ENCODE results near the gene DIO2. TPM values are rescaled to one million over a fixed set of nuclear protein-coding genes. Genes with fewer than 3 reads are reported as not detected.

DIO2 gene
- 0.23 and 0.65 TPM in 2 replicates for total RNA-seq (2021; fragmentation: NEBNext Ultra II Directional; extraction: Animal tissue kit (Norgen Biotek cat#: 25700))
- 0.03 and 0.11 TPM in 2 replicates for polyA plus RNA-seq (2011; rRNA removed)
- polyA plus RNA-seq (2011; cell fraction: cytosol; rRNA removed), result 0.31 TPM
- polyA plus RNA-seq (2011; cell fraction: nucleus; rRNA removed), result 1.3 TPM
- polyA plus RNA-seq (2012, experiment 1 of 2), result 0.03 to 0.15 TPM (median 0.05 TPM) in 3 of 4 replicates, not detected in the other
- polyA plus RNA-seq (2012, experiment 2 of 2), result not detected
- polyA plus RNA-seq (2013, experiment 1 of 2), result 0.22 TPM
- 0.31 TPM for polyA plus RNA-seq (2013, experiment 2 of 2)
- 0.24 and 1.4 TPM in 2 replicates for polyA minus RNA-seq (2011; rRNA and poly(A)+ RNA removed)
- polyA minus RNA-seq (2011; cell fraction: cytosol; rRNA and poly(A)+ RNA removed), result 1.8 TPM
- 0.50 TPM for polyA minus RNA-seq (2011; cell fraction: nucleus; rRNA and poly(A)+ RNA removed)
- long read RNA-seq, experiment 1, result 0 reads
- long read RNA-seq, experiment 2, result 0 reads

- Histone ChIP-seq H2BK5ac (ENCODE audit: low read depth, low read length) (no peak within 1 kb of the TSS), H2AK5ac (ENCODE audit: low read depth, low read length) (no peak within 1 kb of the TSS), H2BK15ac (ENCODE audit: low read length) (no peak within 1 kb of the TSS), H2BK12ac (ENCODE audit: low read depth, low read length) (no peak within 1 kb of the TSS), H3K9ac (replicated peaks in 1 of 4; ENCODE audit: extremely low read depth in 1 of 4, low read depth in 3 of 4, low read length in 3 of 4) (no peak within 1 kb of the TSS), H3K36me3 (ENCODE audit: control insufficient read depth in 2 of 4, insufficient read depth in 4 of 4, low read length in 3 of 4) (no peaks in the 10 kb centered on the region), H3K9me3 (ENCODE audit: insufficient read depth in 2 of 2, low read depth in 1 of 2, low read length in 1 of 2) (no peaks in the 10 kb centered on the region), H3K23me2 (ENCODE audit: low read depth, low read length) (no peaks in the 10 kb centered on the region), H3K27me3 (replicated peaks in 1 of 4; ENCODE audit: control insufficient read depth in 3 of 4, extremely low read depth in 1 of 4, insufficient read depth in 3 of 4, low read length in 3 of 4) (no peaks in the 10 kb centered on the region), H4K8ac (ENCODE audit: extremely low read depth, insufficient read depth, low read length) (peak within 1 kb of the TSS; percentile 45; the same call in 1 of the 2 replicates), H3K23ac (ENCODE audit: insufficient read length) (no peak within 1 kb of the TSS), H3K18ac (ENCODE audit: extremely low read depth, low read length) (no peak within 1 kb of the TSS), H3K27ac (ENCODE audit: low read depth, low read length) (no peak within 1 kb of the TSS), H3K56ac (replicated peaks; ENCODE audit: insufficient read length, low read depth, low read length) (no peak within 1 kb of the TSS), H3K4me1 (replicated peaks in 1 of 4; ENCODE audit: control insufficient read depth in 3 of 4, insufficient read depth in 4 of 4, low read length in 3 of 4) (no peaks in the 10 kb centered on the region; a peak in 1 of 7 replicates), H3K79me1 (ENCODE audit: low read depth, low read length) (no peaks in the 10 kb centered on the region), H3K4me2 (ENCODE audit: insufficient read depth in 1 of 2, low read depth in 2 of 2, low read length in 2 of 2) (no peak within 1 kb of the TSS), H3K79me2 (ENCODE audit: control insufficient read depth in 1 of 2, insufficient read depth in 2 of 2, low read length in 2 of 2) (no peaks in the 10 kb centered on the region), H3K14ac (ENCODE audit: insufficient read length) (no peak within 1 kb of the TSS), H3K4me3 (ENCODE audit: extremely low read depth in 1 of 4, insufficient read depth in 2 of 4, low read depth in 3 of 4, low read length in 4 of 4) (no peak within 1 kb of the TSS), H2BK20ac (ENCODE audit: low read length) (no peak within 1 kb of the TSS), H2AFZ (ENCODE audit: low read length) (peak within 1 kb of the TSS; percentile 82), H4K20me1 (replicated peaks in 1 of 2; ENCODE audit: control insufficient read depth in 1 of 2, insufficient read depth in 2 of 2, low read length in 2 of 2) (no peaks in the 10 kb centered on the region), H4K91ac (replicated peaks; ENCODE audit: insufficient read length, low read length) (no peak within 1 kb of the TSS), H3K4ac (replicated peaks; ENCODE audit: insufficient read length, low read depth, low read length) (no peak within 1 kb of the TSS), H2BK120ac (replicated peaks; ENCODE audit: low read depth, low read length) (no peak within 1 kb of the TSS), H4K5ac (ENCODE audit: insufficient read length, low read depth, low read length) (no peak within 1 kb of the TSS)
- FAIRE-seq, result no peak
- no peak for DNase-seq (ENCODE audit: low read depth in 1 of 2, low spot score in 2 of 2)
- POLR2A ChIA-PET (ENCODE audit: partially characterized antibody), result no interaction called here
- WGBS, 2 experiments (ENCODE audit: extremely low coverage in 1 of 2, insufficient coverage in 1 of 2, insufficient read length in 1 of 2, insufficient replicate concordance in 2 of 2, low coverage in 1 of 2, low lambda C conversion rate in 2 of 2, missing lambda C conversion rate in 1 of 2), result 83% methylated on average over 14 of the region's 17 CpGs; no CpG with 5 or more reads in 1 of the 2 experiments
- CTCF ChIA-PET (ENCODE audit: partially characterized antibody), result interaction anchor here (0.7 to 2.2 kb wide), 6 partner anchors 10 to 638 kb away, joined by 3 to 8 read pairs (median 4); no protein-coding TSS in a partner anchor
- TF ChIP-seq MAX (IDR thresholded peaks at IDR 0.05), result peak; percentile 51
- TF ChIP-seq USF2 (IDR thresholded peaks at IDR 0.05; ENCODE audit: low read length), result no peak
Measured at GRCh38 chr14:80211153-80212022, at the start of gene DIO2. DIO2 (minus strand) TSS chr14:80211504; CDS start chr14:80211472, 32 bp downstream.
